HL-60 (cell line): ENCODE measurements around the gene SORCS2.

Experiments used
- GABPA ChIP-seq: IDR thresholded peaks from 2 replicates; pipeline ENCODE4 v1.6.1; 2012; ENCODE audit warnings: low read depth
- POLR2AphosphoS5 ChIP-seq: IDR thresholded peaks from 2 replicates; pipeline ENCODE4 v1.6.1; 2012; ENCODE audit warnings: low read depth
- SPI1 ChIP-seq: IDR thresholded peaks from 2 replicates; pipeline ENCODE4 v1.6.1; 2012; ENCODE audit warnings: low read depth, mild to moderate bottlenecking, borderline replicate concordance
- TF ChIP-seq, protein P1 (sequence below): IDR thresholded peaks from one replicate; pipeline ENCODE4 v1.5.1; 2011; ENCODE audit warnings: low read length, control low read depth, inconsistent platforms; ENCODE audit not compliant: insufficient read depth
- TF ChIP-seq, protein P2 (sequence below): IDR thresholded peaks from 2 replicates; pipeline ENCODE4 v1.6.1; 2012; ENCODE audit warnings: low read depth; ENCODE audit not compliant: insufficient replicate concordance

DNA sequence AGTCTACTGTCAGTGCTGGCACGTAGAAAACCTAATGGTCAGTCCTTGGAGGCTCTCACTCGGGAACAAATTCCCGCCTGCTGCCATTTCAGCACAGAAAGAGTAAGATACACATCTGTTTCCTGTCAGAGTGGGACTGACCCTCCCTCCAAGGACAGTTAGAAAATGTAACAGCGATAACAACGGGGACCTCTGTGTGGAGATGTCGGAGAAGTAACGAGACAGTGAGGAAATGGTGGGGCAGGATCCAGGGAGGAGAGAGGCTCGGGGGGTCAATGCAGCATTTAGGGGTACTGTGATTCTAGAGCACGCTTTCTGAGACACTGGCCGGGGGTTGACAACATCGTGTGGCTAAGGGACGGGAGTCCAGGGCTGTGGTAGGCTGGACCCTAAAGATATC, 36.0 kb upstream of the SORCS2 start:
- TF ChIP-seq, protein P1, sequence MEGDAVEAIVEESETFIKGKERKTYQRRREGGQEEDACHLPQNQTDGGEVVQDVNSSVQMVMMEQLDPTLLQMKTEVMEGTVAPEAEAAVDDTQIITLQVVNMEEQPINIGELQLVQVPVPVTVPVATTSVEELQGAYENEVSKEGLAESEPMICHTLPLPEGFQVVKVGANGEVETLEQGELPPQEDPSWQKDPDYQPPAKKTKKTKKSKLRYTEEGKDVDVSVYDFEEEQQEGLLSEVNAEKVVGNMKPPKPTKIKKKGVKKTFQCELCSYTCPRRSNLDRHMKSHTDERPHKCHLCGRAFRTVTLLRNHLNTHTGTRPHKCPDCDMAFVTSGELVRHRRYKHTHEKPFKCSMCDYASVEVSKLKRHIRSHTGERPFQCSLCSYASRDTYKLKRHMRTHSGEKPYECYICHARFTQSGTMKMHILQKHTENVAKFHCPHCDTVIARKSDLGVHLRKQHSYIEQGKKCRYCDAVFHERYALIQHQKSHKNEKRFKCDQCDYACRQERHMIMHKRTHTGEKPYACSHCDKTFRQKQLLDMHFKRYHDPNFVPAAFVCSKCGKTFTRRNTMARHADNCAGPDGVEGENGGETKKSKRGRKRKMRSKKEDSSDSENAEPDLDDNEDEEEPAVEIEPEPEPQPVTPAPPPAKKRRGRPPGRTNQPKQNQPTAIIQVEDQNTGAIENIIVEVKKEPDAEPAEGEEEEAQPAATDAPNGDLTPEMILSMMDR = no peak
- TF ChIP-seq POLR2AphosphoS5 (no peak), GABPA (no peak), SPI1 (no peak)
- TF ChIP-seq, protein P2, sequence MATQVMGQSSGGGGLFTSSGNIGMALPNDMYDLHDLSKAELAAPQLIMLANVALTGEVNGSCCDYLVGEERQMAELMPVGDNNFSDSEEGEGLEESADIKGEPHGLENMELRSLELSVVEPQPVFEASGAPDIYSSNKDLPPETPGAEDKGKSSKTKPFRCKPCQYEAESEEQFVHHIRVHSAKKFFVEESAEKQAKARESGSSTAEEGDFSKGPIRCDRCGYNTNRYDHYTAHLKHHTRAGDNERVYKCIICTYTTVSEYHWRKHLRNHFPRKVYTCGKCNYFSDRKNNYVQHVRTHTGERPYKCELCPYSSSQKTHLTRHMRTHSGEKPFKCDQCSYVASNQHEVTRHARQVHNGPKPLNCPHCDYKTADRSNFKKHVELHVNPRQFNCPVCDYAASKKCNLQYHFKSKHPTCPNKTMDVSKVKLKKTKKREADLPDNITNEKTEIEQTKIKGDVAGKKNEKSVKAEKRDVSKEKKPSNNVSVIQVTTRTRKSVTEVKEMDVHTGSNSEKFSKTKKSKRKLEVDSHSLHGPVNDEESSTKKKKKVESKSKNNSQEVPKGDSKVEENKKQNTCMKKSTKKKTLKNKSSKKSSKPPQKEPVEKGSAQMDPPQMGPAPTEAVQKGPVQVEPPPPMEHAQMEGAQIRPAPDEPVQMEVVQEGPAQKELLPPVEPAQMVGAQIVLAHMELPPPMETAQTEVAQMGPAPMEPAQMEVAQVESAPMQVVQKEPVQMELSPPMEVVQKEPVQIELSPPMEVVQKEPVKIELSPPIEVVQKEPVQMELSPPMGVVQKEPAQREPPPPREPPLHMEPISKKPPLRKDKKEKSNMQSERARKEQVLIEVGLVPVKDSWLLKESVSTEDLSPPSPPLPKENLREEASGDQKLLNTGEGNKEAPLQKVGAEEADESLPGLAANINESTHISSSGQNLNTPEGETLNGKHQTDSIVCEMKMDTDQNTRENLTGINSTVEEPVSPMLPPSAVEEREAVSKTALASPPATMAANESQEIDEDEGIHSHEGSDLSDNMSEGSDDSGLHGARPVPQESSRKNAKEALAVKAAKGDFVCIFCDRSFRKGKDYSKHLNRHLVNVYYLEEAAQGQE = no peak
